Bone marrow (tissue), 2 donors: Measurements from ENCODE around the gene CCL7.

Source experiments
- DNase-seq, 2 donors: peaks; one replicate each; lab custom pipeline; 2025; lab: John Stamatoyannopoulos, UW

Gene CCL7

GRCh38 chr17:34246881-34247280 lies 23.1 kb upstream of the CCL7 start:
- no peak for DNase-seq

- no peak for DNase-seq
These were observed 21.5 kb upstream of the CCL7 start for GRCh38 chr17:34248511-34249024.

DNA sequence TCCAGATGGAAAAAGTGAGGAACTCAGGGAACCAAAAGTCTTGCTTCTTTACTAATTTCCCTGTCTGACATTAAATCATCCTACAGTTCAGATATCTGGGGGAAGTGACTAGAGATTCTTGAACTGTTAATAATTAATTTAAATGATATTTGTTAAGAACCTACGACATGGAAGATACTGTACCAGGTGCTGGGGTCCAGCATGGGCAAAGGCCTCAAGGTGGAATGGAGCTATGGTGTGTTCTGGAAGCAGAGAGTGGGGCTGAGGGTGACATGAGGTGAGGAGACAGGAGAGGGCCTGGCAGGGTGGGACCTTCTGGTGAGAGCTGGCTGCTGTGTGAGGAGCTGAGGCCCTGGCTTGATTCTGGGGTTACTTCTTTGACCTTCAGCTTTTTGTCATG lies 21.0 kb upstream of the CCL7 start:
- DNase-seq = no peak

DNA sequence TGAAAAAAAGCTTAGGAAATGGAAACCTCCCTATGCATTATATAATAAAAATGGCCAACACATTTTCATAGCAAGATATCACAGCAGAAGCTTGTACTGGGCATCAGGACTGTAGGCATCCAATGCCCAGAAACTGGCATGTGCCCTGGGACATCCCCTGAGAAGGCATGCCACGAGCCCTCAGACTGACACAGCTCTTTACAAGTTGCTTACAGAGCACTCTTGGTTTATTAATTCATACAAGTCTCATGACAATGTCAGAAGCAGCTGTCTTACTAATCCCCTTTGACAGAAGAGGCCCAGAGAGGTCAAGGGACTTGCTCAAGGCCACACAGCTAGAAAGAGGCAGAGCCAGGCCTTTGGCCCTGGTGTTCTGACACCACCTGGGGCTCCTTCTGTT lies 20.5 kb upstream of the CCL7 start:
- no peak for DNase-seq

DNA sequence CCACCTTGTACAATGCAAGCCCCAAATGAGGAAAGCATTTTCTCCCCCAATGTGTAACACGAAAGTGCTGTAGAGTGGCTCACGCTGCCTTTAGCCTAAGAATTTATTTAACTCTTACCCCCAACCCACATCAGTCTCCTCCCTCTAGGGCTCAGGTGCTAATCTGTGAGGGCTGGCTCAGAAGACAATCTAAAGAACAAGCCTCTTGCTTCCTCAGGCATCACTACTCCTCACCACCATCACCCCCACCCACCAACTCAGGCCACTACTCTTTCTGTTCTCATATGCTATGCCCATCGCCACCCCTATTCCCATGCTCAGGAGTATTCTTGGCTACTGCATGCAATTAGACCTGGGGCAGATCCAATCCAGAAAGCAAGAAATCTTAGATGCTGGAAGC lies 18.8 kb upstream of the CCL7 start:
- no peak for DNase-seq

GRCh38 chr17:34252095-34252443 lies 18.0 kb upstream of the CCL7 start:
- peak in 1 of 2 donors; percentile 81 for DNase-seq

GRCh38 chr17:34252444-34253138 lies 17.4 kb upstream of the CCL7 start:
- no peak for DNase-seq

DNA sequence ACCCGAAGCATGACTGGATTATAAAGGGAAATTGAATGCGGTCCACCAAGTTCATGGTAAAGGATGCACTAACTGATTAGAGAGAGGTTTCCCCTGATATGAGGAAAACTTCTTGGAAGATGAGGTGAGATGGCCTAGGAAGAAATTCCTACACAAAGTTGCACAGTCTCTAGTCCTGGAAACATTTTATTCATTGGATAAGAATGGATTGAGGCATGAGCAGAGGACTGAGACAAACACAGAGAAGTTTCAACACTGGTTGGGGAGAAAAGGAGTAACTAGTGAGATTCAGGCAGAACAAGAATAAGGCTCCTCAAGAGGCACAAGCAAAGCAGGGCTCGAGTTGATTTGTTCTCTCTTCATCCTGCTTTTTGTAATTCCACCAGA lies 16.9 kb upstream of the CCL7 start:
- DNase-seq = no peak

DNA sequence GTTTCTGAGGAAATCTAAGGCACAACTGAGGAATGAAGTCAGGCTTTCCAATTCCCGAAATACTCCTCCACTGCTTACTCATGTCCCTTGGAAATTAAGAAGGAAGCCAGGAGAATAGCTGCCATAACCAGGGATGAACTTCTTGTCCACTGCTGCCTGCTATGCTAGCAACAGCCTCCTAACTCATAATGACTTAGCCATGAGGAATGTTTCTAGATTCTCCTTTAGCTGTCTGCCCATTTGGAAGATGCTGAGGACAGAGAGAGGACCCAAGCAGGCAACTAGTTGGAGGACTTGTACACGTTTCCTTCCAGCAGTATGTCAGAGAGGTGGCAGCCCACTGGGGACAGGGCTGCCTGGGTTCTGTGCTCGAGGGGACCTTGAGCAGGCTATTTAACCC lies 15.9 kb upstream of the CCL7 start:
- no peak for DNase-seq

DNA sequence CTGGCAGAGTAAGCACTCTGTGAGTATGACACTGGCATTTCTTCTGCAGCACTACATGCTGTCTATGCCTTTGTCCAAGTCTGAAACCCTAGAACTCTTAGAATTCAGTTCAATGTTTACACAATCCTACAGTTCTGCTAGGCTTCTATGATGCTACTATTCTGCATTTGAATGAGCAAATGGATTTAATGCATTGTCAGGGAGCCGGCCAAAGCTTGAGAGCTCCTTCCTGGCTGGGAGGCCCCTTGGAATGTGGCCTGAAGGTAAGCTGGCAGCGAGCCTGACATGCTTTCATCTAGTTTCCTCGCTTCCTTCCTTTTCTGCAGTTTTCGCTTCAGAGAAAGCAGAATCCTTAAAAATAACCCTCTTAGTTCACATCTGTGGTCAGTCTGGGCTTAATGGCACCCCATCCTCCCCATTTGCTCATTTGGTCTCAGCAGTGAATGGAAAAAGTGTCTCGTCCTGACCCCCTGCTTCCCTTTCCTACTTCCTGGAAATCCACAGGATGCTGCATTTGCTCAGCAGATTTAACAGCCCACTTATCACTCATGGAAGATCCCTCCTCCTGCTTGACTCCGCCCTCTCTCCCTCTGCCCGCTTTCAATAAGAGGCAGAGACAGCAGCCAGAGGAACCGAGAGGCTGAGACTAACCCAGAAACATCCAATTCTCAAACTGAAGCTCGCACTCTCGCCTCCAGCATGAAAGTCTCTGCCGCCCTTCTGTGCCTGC lies 15.2 kb upstream of the CCL7 start, which contains the start of gene CCL2:
CCL2 (plus strand) TSS at position 635 of the 730 bp plus-strand sequence; CDS start at position 700, 65 bp downstream.
- no peak for DNase-seq

GRCh38 chr17:34255381-34255732 lies 14.7 kb upstream of the CCL7 start:
- no peak for DNase-seq

DNA sequence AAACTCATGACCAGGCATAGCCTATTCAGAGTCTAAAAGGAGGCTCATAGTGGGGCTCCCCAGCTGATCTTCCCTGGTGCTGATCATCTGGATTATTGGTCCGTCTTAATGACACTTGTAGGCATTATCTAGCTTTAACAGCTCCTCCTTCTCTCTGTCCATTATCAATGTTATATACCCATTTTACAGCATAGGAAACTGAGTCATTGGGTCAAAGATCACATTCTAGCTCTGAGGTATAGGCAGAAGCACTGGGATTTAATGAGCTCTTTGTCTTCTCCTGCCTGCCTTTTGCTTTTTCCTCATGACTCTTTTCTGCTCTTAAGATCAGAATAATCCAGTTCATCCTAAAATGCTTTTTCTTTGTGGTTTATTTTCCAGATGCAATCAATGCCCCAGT lies 14.2 kb upstream of the CCL7 start:
- DNase-seq = no peak

DNA sequence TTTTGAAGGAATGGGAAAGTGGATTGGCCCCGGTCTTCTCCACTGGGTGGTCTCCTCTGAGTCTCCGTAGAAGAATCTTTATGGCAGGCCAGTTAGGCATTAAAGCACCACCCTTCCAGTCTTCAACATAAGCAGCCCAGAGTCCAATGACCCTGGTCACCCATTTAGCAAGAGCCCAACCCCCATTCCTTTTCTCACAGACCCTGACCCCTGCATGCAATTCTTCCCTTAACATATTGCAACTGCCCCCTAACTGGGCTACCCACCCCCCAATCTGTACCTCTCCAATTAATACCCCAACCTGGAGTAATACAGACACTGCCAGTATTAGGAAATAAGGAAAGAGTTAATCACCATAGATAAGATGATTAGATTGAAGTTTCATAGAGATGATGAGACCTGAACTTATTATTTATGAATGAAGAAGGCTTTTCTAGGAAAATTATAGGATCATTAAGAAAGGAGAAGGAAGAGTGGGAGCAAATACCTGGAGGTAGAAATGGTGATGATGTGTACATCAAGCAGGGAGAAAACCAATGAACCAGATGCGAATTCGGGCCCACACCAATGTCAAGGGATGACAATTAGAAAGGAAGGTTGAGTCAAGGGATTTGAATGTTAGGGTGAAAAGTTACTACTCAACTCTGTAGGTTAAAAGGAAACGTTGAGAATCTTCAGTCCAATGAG lies 12.6 kb upstream of the CCL7 start:
- DNase-seq = no peak

DNA sequence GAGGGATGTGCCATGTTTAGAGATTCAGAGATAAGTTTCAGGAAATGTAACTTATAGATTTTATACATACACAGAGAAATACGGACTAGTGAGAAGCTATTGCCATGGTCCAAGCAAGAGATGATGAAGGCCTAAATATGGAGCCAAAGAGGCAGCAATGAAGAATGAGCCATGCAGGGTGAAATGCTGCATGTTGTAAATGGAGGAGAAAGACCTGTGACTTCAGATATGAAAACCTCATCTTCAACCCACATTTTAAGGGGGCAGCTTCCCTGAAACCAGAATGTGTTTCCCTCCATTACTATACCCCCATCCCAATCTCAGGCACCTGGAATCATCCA lies 12.1 kb upstream of the CCL7 start:
- DNase-seq = no peak

DNA sequence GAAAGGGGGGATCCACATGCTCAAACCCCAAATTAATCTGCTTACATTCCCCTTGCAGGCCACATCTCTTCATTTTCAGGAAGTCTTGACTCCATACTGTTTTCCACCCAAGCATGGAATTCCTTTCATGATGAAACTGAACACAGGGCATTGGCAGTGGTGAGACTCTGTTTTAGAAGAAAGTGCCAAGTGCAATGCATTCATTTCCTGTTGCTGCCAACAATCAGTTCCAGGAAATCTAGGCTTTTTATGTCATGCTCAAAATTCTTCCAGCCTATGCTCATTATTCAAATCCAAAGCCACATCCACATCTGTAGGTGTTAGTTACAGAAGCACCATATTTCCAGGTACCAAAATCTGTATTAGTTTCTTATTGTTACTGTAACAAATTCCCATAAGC lies 10.9 kb upstream of the CCL7 start:
- DNase-seq = no peak

DNA sequence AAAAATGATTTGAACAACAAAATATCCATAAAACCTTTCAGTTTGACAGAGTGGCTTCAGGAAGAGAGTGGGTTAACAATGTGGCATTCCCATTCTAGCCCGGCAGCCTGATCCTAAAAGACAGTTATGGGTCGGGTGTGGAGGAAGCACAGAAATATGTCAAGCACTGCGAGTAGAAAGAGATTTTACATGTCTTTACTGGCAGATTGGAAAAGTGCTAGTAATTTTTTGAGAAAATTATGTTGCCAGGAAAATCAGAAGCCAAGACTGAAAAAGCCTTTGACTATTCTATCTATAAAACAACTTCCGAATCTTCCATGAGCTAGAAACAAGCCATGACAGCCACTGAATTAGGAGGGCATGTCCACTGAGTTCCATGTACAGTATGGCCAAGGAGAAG lies 9.2 kb upstream of the CCL7 start:
- no peak for DNase-seq

DNA sequence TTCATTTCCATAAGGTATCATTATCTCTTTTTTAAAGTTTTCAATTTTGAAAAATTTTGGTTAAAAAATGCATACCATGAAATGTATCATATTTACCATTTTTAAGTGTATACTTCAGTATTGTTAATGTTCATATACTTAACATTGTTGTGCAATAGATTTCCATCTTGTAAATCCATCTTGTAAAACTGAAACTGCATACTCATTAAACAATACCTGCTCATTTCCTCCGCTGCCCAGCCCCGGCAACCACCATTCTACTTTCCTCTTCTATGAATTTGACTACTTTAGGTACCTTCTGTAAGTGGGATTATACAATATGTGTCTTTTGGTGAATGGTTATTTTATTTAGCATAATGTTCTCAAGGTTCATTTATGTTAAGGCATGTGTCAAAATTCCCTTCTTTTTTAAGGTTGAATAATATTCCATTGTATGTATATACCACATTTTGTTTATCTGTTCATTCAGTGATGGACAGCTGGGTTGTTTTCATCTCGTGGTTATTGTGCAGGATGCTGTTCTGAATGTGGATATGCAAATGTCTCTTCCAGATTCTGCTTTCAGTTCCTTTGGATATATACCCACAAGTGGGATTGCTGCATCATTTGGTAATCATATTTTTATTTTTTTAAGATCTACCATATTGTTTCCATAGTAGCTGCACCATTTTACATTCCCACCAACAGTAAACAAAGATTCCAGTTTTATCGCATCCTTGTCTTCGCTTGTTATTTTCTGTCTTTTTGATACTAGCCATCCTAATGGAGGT lies 8.3 kb upstream of the CCL7 start:
- DNase-seq = no peak

GRCh38 chr17:34265711-34266110 lies 4.3 kb upstream of the CCL7 start:
- DNase-seq = no peak

DNA sequence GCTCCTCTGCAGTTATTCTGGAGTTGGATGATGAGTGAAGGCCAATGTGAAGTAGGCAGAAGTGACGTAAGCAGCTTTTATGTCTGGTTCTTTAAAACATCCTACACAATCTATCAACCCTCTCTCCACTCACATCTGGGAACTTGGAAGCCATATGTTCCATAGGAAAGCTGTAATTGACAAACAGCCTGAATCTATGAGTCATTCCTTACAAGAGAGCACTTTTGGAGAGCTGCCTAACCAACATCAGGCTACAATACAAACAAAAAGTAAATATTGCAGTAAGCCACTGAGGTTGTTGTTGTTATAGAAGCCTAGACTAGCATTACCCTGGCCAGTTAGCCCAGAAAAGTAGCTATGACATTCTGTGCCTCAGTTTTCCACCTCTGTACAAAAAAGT lies 5.9 kb downstream of the CCL7 start:
- no peak for DNase-seq

DNA sequence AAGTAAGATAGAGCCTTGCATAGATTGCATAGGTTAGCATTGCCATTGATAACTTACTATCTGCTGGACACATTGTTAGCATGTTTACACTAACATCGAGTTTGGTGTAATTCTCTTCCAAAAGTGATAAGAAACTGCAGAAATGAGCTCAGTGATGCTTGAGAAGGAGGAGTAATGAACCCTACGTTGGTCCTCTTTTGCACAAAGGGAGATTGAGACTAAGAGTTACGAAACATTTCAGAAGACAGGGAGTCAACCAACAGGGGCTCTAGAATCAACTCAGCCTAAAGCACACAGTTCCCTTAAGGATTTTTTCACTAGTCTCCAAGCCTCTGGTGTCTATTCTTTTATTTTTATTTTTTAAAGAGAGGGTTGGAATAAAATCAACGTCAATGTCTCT lies 6.8 kb downstream of the CCL7 start:
- no peak for DNase-seq

DNA sequence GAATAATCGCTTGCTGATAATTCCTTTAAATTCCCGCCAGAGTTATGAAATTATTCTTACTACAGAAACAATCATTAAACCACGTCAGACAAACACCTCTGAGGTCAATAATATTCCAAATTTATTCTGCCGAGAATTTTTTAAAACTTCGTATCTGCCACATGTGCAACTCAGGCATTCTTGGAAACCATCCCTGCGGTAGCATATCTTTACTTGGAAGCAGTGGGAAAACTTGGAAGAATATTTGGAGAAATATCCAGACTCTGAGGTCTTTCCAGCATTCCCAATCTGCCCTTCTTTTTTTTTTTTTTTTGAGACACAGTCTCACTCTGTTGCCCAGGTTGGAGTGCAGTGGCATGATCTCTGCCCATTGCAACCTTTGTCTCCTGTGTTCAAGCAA lies 13.6 kb downstream of the CCL7 start:
- no peak for DNase-seq

DNA sequence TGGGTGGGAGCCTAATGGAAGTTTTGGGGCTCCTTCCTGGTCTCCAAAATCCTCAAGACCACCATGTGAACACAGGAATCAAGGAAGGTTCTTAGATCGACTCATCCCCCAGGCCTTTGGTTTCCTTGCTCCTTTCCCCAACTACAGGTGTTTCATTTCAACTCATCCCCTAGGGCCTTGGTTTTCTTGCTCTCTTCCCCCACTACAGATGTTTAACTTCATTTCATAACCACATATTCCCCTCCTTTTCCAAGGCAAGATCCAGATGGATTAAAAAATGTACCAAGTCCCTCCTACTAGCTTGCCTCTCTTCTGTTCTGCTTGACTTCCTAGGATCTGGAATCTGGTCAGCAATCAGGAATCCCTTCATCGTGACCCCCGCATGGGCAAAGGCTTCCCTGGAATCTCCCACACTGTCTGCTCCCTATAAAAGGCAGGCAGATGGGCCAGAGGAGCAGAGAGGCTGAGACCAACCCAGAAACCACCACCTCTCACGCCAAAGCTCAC lies 15.3 kb downstream of the CCL7 start, which contains the start of gene CCL11:
CCL11 (plus strand) TSS at position 457 of the 507 bp plus-strand sequence. CDS start 67 bp downstream, outside the sequence.
- DNase-seq = no peak
